T47D (cell line): Measurements from ENCODE around the gene COL24A1.
"Not testable (repeated sequence)": the region's sequence is repeated elsewhere in the genome, so short reads cannot be mapped to it uniquely, and the experiment has no call there.

Experiments
- DNase-seq, 2 experiments: peaks; one replicate each; pipeline versions ENCODE4 v3.0.0 to v3.0.0-alpha.2; 2011 to 2012; ENCODE audit warnings: low read depth in 1 of 2, low spot score in 1 of 2
- JUND ChIP-seq: IDR thresholded peaks from 2 replicates; pipeline ENCODE4 v1.6.1; 2012; ENCODE audit warnings: low read depth
- in situ Hi-C: cut with HindIII; loops from 2 replicates; pipeline ENCODE4 v1.10.0; 2016; ENCODE audit warnings: low sequenced_read_pairs, low pct_unique_long_range_greater_than_20kb

The COL24A1 gene

GRCh38 chr1:86147755-86148154, 8.8 kb downstream of the COL24A1 start:
- in situ Hi-C loops, result no loop called here
- DNase-seq, result no peak
- TF ChIP-seq JUND, result no peak

GRCh38 chr1:86146566-86146965, 10.0 kb downstream of the COL24A1 start:
- TF ChIP-seq JUND, result no peak
- in situ Hi-C loops, result no loop called here
- no peak for DNase-seq

- in situ Hi-C loops, result no loop called here
- no peak for DNase-seq
- no peak for TF ChIP-seq JUND
Observed at GRCh38 chr1:86140281-86140880, 16.2 kb downstream of the COL24A1 start.

GRCh38 chr1:86138746-86139145, 17.8 kb downstream of the COL24A1 start:
- in situ Hi-C loops, result no loop called here
- no peak for DNase-seq
- TF ChIP-seq JUND, result no peak

GRCh38 chr1:86137436-86137835, 19.1 kb downstream of the COL24A1 start:
- in situ Hi-C loops, result no loop called here
- no peak for DNase-seq
- TF ChIP-seq JUND, result no peak

- DNase-seq, result no peak
- no peak for TF ChIP-seq JUND
- in situ Hi-C loops, result no loop called here
Observed at GRCh38 chr1:86119214-86119764, 37.3 kb downstream of the COL24A1 start.

- TF ChIP-seq JUND, result no peak
- DNase-seq, result no peak
- in situ Hi-C loops, result no loop called here
Observed at GRCh38 chr1:86114816-86115400, 41.7 kb downstream of the COL24A1 start.

- in situ Hi-C loops, result no loop called here
- no peak for TF ChIP-seq JUND
- no peak for DNase-seq
Observed at GRCh38 chr1:86114236-86114635, 42.3 kb downstream of the COL24A1 start.

- in situ Hi-C loops, DNase-seq: not testable (repeated sequence)
Observed at GRCh38 chr1:86111590-86111989, 45.0 kb downstream of the COL24A1 start.

- DNase-seq, result no peak
- in situ Hi-C loops, result no loop called here
- TF ChIP-seq JUND, result no peak
Observed at GRCh38 chr1:86110451-86111129, 46.0 kb downstream of the COL24A1 start.

GRCh38 chr1:86105533-86105866, 51.1 kb downstream of the COL24A1 start:
- DNase-seq, result no peak
- no peak for TF ChIP-seq JUND
- in situ Hi-C loops, result no loop called here

GRCh38 chr1:86104606-86105532, 51.7 kb downstream of the COL24A1 start:
- DNase-seq, result peak; percentile 33 to 91
- in situ Hi-C loops, result no loop called here
- TF ChIP-seq JUND, result no peak
